ENCODE results near the gene TOR4A.

DNA sequence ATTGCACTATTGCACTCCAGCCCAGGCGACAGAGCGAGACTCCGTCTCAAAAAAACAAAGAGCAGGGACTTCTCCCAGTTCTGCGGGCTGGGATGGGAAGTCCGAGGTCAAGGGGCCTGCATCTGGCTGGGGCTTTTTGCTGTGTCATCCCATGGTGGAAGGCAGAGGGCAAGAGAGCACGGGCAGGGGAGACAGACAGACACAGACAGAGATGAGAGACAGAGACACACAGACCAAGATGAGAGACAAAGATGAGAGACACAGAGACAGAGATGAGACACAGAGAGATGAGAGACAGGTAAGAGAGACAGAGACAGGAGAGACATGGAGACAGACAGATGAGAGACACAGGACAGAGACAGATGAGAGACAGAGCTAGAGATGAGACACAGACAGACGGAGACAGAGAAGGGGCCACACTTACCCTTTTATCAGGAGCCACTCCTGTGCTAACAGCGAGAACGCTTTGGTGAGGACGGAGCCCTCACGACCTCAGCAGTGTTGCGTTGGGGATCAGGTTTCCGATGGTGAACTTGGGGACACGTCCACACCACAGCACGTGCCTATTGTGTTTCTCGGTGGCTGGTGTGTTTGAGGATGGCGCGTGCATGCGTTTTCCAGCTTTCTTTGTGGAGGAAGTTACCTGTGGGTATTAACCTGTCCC lies 8.9 kb upstream of the TOR4A start:
- TF ChIP-seq, protein P1, sequence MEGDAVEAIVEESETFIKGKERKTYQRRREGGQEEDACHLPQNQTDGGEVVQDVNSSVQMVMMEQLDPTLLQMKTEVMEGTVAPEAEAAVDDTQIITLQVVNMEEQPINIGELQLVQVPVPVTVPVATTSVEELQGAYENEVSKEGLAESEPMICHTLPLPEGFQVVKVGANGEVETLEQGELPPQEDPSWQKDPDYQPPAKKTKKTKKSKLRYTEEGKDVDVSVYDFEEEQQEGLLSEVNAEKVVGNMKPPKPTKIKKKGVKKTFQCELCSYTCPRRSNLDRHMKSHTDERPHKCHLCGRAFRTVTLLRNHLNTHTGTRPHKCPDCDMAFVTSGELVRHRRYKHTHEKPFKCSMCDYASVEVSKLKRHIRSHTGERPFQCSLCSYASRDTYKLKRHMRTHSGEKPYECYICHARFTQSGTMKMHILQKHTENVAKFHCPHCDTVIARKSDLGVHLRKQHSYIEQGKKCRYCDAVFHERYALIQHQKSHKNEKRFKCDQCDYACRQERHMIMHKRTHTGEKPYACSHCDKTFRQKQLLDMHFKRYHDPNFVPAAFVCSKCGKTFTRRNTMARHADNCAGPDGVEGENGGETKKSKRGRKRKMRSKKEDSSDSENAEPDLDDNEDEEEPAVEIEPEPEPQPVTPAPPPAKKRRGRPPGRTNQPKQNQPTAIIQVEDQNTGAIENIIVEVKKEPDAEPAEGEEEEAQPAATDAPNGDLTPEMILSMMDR (IDR thresholded peaks at IDR 0.05), result no peak
- no peak for TF ChIP-seq POLR2AphosphoS5 (IDR thresholded peaks at IDR 0.05)
